Esophagus muscularis mucosa (tissue), 4 donors: Measurements from ENCODE around the gene PTPRK. TPM values are rescaled to one million over a fixed set of nuclear protein-coding genes. Genes with fewer than 3 reads are reported as not detected.

ENCODE experiments used
- DNase-seq: peaks from one replicate; pipeline ENCODE4 v3.0.0-alpha.2; 2017; ENCODE audit errors: extremely low spot score
- H3K27ac ChIP-seq, 4 donors: fragments of 200-600 bp; sonication (generic); replicated peaks in 1 of 4; 1 replicate in 3 of 4; 2 replicates in 1 of 4; pipeline ENCODE4 v1.5.1; 2016 to 2019; ENCODE audit warnings: mild to moderate bottlenecking in 1 of 4
- H3K27me3 ChIP-seq, 4 donors: fragments of 200-600 bp; sonication (generic); one replicate each; pipeline versions ENCODE4 v1.5.1 to v1.6.0; 2016 to 2019
- H3K36me3 ChIP-seq, 4 donors: fragments of 200-600 bp; sonication (generic); one replicate each; pipeline ENCODE4 v1.5.1; 2016 to 2019
- H3K4me1 ChIP-seq, 4 donors: fragments of 200-600 bp; sonication (generic); one replicate each; pipeline ENCODE4 v1.5.1; 2016 to 2019
- H3K4me3 ChIP-seq, 4 donors: fragments of 200-600 bp; sonication (generic); 1 replicate in 2 of 4; 2 replicates in 2 of 4; pipeline ENCODE4 v1.5.1; 2016 to 2019; ENCODE audit warnings: mild to moderate bottlenecking in 4 of 4, moderate library complexity in 1 of 4
- H3K9me3 ChIP-seq, 4 donors: fragments of 200-600 bp; sonication (generic); 1 replicate in 3 of 4; 2 replicates in 1 of 4; pipeline ENCODE4 v1.5.1; 2016 to 2019
- EP300 ChIP-seq: sonication (generic); formaldehyde crosslinking; IDR thresholded peaks from one replicate; pipeline ENCODE4 v1.6.1; 2017; ENCODE audit warnings: antibody characterized with exemption
- POLR2A ChIP-seq: fragments of 450-650 bp; IDR thresholded peaks from one replicate; pipeline ENCODE4 v1.6.1; 2017; ENCODE audit warnings: antibody characterized with exemption, moderate library complexity, mild to moderate bottlenecking, low read depth
- POLR2AphosphoS5 ChIP-seq, 2 donors: sonication (generic); formaldehyde crosslinking; IDR thresholded peaks; one replicate each; pipeline ENCODE4 v1.6.1; 2017; ENCODE audit warnings: antibody characterized with exemption in 2 of 2
- WGBS: methylation state at CpG from one replicate; pipeline ENCODE4 v1.1.5; 2018; 5-methylcytosine and 5-hydroxymethylcytosine counted together
- intact Hi-C: fragments of 100-400 bp; cut with DNase I; formaldehyde crosslinking; loops from one replicate; pipeline ENCODE4 v1.15.1; 2023
- total RNA-seq, 4 donors: library from RNA; depleted of rRNA; stranded (reverse); fragments of >200 nt; gene quantifications; one replicate each; pipeline versions ENCODE4 v1.1.0 to v1.2.1, GENCODE V29; 2016
- TF ChIP-seq, protein P1 (sequence below), 3 experiments: fragments of 200-600 bp in 2 of 3; fragments of 450-650 bp in 1 of 3; sonication (generic) in 2 of 3; IDR thresholded peaks; one replicate each; pipeline ENCODE4 v1.5.1; 2017 to 2019; ENCODE audit warnings: antibody characterized with exemption in 3 of 3, mild to moderate bottlenecking in 2 of 3, moderate library complexity in 1 of 3

The PTPRK gene
- total RNA-seq, 4 donors from 2014 or later: 36.8 to 53.1 (median 43.8) TPM

DNA sequence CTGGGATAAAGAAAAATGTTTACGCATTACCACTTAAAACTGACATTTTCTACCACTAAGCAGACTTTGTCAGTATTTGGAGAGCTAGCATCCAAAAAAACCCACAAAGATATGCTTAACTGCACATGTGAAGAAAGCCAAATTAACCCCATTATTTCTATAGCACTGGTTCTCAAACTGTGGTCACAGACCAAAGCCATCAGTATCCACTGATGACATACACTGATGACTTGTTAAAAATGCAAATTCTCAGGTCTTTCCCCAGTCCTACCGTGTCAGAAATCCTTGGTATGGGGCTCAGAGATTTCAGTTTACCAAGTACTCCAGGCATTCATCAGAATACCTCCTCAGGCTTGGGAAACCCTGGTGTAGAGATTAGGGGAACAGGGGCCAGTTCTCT is 230.2 kb downstream of the PTPRK start:
- intact Hi-C loops: no loop called here
- H3K27me3 ChIP-seq: no peaks in the 10 kb centered on the region
- no peaks in the 10 kb centered on the region for H3K9me3 ChIP-seq
- no peak overlapping the region for H3K4me3 ChIP-seq
- H3K27ac ChIP-seq: no peak overlapping the region
- 91% methylated on average over 2 of the region's 2 CpGs for WGBS
- TF ChIP-seq POLR2AphosphoS5 (IDR thresholded peaks at IDR 0.05) (no peak), POLR2A (no peak), EP300 (no peak)
- TF ChIP-seq, protein P1, sequence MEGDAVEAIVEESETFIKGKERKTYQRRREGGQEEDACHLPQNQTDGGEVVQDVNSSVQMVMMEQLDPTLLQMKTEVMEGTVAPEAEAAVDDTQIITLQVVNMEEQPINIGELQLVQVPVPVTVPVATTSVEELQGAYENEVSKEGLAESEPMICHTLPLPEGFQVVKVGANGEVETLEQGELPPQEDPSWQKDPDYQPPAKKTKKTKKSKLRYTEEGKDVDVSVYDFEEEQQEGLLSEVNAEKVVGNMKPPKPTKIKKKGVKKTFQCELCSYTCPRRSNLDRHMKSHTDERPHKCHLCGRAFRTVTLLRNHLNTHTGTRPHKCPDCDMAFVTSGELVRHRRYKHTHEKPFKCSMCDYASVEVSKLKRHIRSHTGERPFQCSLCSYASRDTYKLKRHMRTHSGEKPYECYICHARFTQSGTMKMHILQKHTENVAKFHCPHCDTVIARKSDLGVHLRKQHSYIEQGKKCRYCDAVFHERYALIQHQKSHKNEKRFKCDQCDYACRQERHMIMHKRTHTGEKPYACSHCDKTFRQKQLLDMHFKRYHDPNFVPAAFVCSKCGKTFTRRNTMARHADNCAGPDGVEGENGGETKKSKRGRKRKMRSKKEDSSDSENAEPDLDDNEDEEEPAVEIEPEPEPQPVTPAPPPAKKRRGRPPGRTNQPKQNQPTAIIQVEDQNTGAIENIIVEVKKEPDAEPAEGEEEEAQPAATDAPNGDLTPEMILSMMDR (IDR thresholded peaks at IDR 0.05): no peak
- no peaks in the 10 kb centered on the region for H3K36me3 ChIP-seq
- H3K4me1 ChIP-seq: peaks cover 0 to 4% (median 0%) of the 10 kb centered on the region in 4 donors
- DNase-seq: no peak

DNA sequence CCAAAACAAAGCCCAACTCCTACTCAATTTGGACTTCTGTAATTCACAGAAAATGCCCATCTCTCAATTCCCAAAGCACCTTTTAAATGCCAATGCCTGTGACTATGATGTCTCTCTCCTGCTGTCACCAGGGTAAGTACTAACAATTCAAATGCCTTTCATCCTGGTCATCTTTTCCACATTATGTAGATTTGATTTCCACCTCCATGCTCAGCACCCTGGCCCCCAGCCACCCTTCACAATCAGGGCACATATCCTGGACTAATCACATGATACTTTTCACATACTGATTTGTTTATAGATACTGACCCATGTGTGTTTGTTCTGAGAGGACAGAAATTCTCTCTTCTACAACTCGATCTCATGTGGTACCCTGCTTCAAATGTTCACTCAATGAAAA is 236.3 kb downstream of the PTPRK start:
- TF ChIP-seq POLR2A: no peak
- TF ChIP-seq EP300: no peak
- no peak for DNase-seq

DNA sequence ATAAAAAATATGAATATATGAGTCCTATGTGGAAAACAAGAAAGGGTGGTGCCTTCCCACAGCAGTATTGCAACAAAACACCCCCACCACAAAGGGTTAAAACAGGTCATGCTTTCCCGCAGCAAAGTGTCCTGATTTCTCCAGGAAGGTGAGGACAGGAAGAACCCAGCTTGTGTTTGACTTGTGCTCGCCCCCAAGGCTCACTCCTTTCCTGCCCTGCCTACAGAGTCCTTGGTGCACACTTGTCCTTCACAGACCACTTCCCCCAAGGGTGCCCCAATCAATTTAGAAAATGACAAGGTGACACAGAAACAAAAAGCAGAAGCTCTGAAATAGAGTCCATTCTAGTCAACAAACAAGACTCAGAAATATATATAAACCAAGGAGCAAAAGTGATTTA is 237.4 kb downstream of the PTPRK start:
- WGBS: 76% methylated on average over 2 of the region's 2 CpGs
- Histone ChIP-seq H3K27me3 (no peaks in the 10 kb centered on the region), H3K27ac (no peak overlapping the region), H3K36me3 (no peaks in the 10 kb centered on the region), H3K4me3 (no peak overlapping the region), H3K4me1 (peaks cover 0 to 20% (median 10%) of the 10 kb centered on the region in 4 donors), H3K9me3 (no peaks in the 10 kb centered on the region)
- no peak for TF ChIP-seq POLR2AphosphoS5 (IDR thresholded peaks at IDR 0.05)
- no peak for DNase-seq
- intact Hi-C loops: no loop called here

More for the DNA sequence above, 236.3 kb downstream of the PTPRK start:
- no peak overlapping the region for H3K4me3 ChIP-seq
- 56% methylated on average over 1 of the region's 1 CpG for WGBS
- intact Hi-C loops: no loop called here
- H3K4me1 ChIP-seq: peaks cover 0 to 17% (median 9%) of the 10 kb centered on the region in 4 donors
- H3K27ac ChIP-seq: no peak overlapping the region
- no peaks in the 10 kb centered on the region for H3K27me3 ChIP-seq
- H3K9me3 ChIP-seq: no peaks in the 10 kb centered on the region
- H3K36me3 ChIP-seq: no peaks in the 10 kb centered on the region

DNA sequence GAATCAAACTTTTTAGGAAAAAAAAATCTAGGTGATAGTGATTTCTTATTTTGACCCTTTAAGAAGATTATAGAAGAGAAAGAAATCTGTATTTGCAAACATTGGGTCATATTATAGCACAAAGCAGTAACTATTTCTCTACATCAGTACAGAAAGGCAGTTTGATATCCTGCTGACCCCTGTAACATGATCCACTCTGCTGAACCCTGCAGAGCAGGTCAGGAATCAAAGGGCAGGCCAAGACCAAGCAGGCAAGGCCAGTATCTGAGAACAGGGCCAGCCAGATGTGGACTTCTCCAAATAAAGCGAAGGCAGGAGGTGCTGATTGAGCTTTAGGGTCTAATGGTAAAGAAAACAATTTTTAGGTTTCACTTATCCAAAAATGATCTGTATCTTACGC is 239.4 kb downstream of the PTPRK start:
- DNase-seq: no peak
- TF ChIP-seq EP300: no peak
- TF ChIP-seq POLR2A: no peak
- 93% methylated on average over 2 of the region's 2 CpGs for WGBS
- intact Hi-C loops: no loop called here
- H3K27ac ChIP-seq: no peak overlapping the region
- no peak overlapping the region for H3K4me3 ChIP-seq
- H3K4me1 ChIP-seq: peaks cover 0 to 25% (median 12%) of the 10 kb centered on the region in 4 donors
- H3K9me3 ChIP-seq: no peaks in the 10 kb centered on the region
- H3K36me3 ChIP-seq: no peaks in the 10 kb centered on the region
- H3K27me3 ChIP-seq: no peaks in the 10 kb centered on the region

DNA sequence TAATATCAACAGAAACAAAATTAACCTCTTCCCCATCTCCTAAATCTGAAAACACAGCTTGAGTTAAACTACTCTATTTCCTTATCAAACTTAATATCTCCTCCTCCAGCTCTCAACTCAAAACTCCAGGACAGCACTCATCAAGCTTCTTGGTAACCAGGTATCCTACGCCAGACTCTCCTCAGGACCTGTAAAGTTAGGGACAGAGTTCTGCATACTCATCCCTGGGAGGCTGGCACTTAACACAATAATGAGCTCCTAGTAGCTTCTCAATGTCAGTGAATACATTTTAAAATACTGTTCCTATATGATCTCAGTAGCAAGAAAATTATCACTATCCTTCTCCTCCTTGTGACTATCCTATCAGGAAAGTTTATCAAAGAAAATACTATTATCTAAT is 240.3 kb downstream of the PTPRK start:
- no peak for DNase-seq
- Histone ChIP-seq H3K9me3 (no peaks in the 10 kb centered on the region), H3K27me3 (no peaks in the 10 kb centered on the region), H3K4me1 (peaks cover 0 to 25% (median 12%) of the 10 kb centered on the region in 4 donors), H3K27ac (no peak overlapping the region), H3K36me3 (no peaks in the 10 kb centered on the region), H3K4me3 (no peak overlapping the region)
- no peak for TF ChIP-seq POLR2AphosphoS5 (IDR thresholded peaks at IDR 0.05)
- no peak for TF ChIP-seq EP300
- TF ChIP-seq POLR2A: no peak
- TF ChIP-seq, protein P1 (IDR thresholded peaks at IDR 0.05): no peak
- intact Hi-C loops: no loop called here
- WGBS: 94% methylated on average over 1 of the region's 1 CpG

DNA sequence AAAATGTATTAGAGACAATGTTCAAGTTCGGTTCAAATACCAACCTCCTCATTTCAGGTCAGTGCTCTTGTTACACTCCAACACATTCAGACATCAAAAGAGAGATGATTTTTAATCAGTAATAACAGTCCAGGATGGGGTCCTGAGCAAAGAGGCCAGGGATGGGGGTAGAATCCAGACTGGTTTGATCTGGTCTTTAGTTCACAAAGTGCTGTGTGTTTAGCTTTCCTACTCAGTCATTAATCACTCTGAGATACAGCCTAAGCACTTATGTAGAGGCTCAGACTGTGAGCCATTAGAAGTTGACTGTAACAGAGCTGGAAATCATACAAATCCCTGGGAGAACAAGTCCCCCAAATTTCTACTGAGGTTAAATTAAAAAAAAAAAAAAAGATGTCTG is 241.6 kb downstream of the PTPRK start:
- WGBS: 89% methylated on average over 1 of the region's 1 CpG
- Histone ChIP-seq H3K27me3 (no peaks in the 10 kb centered on the region), H3K4me3 (no peak overlapping the region), H3K9me3 (no peaks in the 10 kb centered on the region), H3K4me1 (peaks cover 0 to 25% (median 12%) of the 10 kb centered on the region in 4 donors), H3K27ac (no peak overlapping the region), H3K36me3 (no peaks in the 10 kb centered on the region)
- DNase-seq: no peak
- intact Hi-C loops: no loop called here
- TF ChIP-seq POLR2AphosphoS5 (IDR thresholded peaks at IDR 0.05): no peak
- no peak for TF ChIP-seq EP300
- TF ChIP-seq, protein P1 (IDR thresholded peaks at IDR 0.05): no peak
- TF ChIP-seq POLR2A: no peak
